HL-60 (cell line): ENCODE results near the gene NFIA.

ENCODE experiments used
- CTCF ChIP-seq: IDR thresholded peaks from one replicate; pipeline ENCODE4 v1.5.1; 2011; ENCODE audit warnings: low read length, control low read depth, inconsistent platforms; ENCODE audit not compliant: insufficient read depth
- GABPA ChIP-seq: IDR thresholded peaks from 2 replicates; pipeline ENCODE4 v1.6.1; 2012; ENCODE audit warnings: low read depth
- POLR2AphosphoS5 ChIP-seq: IDR thresholded peaks from 2 replicates; pipeline ENCODE4 v1.6.1; 2012; ENCODE audit warnings: low read depth
- REST ChIP-seq: IDR thresholded peaks from 2 replicates; pipeline ENCODE4 v1.6.1; 2012; ENCODE audit warnings: low read depth; ENCODE audit not compliant: insufficient replicate concordance
- SPI1 ChIP-seq: IDR thresholded peaks from 2 replicates; pipeline ENCODE4 v1.6.1; 2012; ENCODE audit warnings: low read depth, mild to moderate bottlenecking, borderline replicate concordance

GRCh38 chr1:61491497-61491896 lies 409.1 kb downstream of the NFIA start:
- no peak for TF ChIP-seq CTCF
- no peak for TF ChIP-seq SPI1
- no peak for TF ChIP-seq GABPA
- no peak for TF ChIP-seq REST
- no peak for TF ChIP-seq POLR2AphosphoS5
